GM12865 (cell line): ENCODE measurements around the gene ZNF215.
"Not testable (repeated sequence)": the region's sequence is repeated elsewhere in the genome, so short reads cannot be mapped to it uniquely, and the experiment has no call there.

Source experiments
- DNase-seq: peaks from one replicate; pipeline ENCODE4 v3.0.0; 2010; ENCODE audit warnings: low read depth
- H3K4me3 ChIP-seq: 2 replicates; pipeline ENCODE4 v1.5.1; 2011; ENCODE audit warnings: mild to moderate bottlenecking, low read depth, low read length, control low read depth
- TF ChIP-seq, protein P1 (sequence below): IDR thresholded peaks from 2 replicates; pipeline ENCODE4 v1.5.1; 2011; ENCODE audit warnings: low read length, control low read depth, low read depth, inconsistent platforms; ENCODE audit not compliant: insufficient read depth; ENCODE audit errors: missing control alignments

The ZNF215 gene

DNA sequence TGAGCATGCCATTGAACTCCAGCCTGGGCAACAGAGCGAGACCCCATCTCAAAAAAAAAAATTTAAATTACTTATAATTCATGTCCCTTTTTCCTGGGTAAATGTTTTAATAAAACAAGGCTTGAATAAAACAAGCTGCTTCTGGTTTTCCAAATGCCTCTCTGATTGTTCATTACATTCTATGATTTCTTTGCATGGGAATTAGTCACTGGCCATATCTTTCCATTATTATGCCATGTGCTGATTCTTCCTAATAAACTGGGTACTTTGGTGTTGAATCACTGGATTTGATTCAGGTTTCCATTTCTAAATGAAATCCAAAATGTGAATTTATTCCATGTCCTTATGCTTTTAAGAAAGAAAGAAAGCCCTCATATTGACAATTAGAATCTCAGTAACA is 42.6 kb downstream of the ZNF215 start:
- TF ChIP-seq, protein P1, sequence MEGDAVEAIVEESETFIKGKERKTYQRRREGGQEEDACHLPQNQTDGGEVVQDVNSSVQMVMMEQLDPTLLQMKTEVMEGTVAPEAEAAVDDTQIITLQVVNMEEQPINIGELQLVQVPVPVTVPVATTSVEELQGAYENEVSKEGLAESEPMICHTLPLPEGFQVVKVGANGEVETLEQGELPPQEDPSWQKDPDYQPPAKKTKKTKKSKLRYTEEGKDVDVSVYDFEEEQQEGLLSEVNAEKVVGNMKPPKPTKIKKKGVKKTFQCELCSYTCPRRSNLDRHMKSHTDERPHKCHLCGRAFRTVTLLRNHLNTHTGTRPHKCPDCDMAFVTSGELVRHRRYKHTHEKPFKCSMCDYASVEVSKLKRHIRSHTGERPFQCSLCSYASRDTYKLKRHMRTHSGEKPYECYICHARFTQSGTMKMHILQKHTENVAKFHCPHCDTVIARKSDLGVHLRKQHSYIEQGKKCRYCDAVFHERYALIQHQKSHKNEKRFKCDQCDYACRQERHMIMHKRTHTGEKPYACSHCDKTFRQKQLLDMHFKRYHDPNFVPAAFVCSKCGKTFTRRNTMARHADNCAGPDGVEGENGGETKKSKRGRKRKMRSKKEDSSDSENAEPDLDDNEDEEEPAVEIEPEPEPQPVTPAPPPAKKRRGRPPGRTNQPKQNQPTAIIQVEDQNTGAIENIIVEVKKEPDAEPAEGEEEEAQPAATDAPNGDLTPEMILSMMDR: no peak
- H3K4me3 ChIP-seq: no peak overlapping the region
- DNase-seq: no peak

DNA sequence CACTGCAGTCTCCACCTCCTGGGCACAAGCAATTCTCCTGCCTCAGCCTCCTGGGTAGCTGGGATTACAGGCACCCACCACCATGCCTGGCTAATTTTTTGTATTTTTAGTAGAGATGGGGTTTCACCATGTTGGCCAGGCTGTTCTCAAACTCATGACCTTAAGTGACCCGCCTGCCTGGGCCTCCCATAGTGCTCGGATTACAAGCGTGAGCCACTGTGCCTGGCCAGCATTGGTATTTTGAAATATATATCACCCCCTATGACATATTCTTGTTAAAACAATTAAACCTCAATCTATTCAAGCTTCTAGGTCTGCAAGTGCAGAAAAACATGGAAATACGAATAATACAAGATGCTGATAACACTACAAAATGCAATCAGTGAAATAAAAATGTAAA is 43.6 kb downstream of the ZNF215 start:
- H3K4me3 ChIP-seq, DNase-seq: not testable (repeated sequence)

DNA sequence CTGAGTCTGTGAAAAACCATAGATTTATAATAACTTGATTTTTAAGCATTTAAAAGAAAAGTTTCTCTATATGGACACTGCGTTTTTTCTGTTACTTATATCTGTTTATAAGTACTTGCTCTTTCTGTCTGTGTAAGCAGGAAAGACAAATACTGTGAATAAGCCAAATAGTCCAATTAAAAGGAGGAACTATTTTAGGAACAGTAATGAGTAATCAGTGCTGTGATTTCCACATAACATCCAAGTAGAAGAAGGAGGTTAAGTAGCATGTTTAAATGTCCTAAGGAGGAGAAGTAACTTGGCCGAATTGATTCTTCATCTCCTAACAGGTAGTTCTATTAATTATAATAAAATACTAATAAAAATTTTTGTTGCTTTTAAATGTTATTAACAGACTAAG is 53.1 kb downstream of the ZNF215 start:
- no peak overlapping the region for H3K4me3 ChIP-seq
- DNase-seq: no peak
- TF ChIP-seq, protein P1: no peak

DNA sequence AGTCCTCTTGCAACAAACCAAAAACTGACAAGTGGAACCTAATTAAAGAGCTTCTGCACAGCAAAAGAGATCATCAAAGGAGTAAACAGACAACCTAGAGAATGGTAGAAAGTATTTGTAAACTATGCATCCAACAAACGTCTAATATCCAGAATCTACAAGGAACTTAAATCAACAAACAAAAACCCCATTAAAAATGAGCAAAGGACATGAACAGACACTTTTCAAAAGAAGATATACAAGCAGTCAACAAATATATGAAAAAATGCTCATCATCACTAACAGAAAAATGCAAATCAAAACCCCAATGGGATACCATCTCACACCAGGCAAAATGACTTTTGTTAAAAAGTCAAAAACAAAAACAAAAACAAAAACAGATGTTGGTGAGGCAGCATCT is 60.3 kb downstream of the ZNF215 start:
- TF ChIP-seq, protein P1: no peak
- DNase-seq: no peak

DNA sequence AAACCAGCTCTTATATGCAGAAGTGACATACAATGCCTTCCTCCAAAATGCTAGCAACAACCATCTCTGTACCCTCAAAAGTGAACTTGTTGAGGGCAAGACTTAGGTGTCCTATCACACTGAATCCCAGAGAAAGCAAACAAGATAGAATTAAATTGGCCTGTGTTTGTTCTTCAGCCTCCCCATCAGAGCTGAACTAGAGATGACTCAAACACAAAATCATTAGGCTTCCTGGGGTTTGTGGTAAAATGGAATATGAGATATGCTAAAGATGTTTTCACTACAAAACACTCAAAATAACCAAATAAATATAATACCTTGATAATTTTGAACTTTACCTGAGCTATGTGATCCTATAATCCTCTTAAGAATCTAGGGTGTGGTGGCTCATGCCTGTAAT is 62.3 kb downstream of the ZNF215 start:
- DNase-seq: no peak
- TF ChIP-seq, protein P1: no peak
- H3K4me3 ChIP-seq: no peak overlapping the region

More for the DNA sequence above, 60.3 kb downstream of the ZNF215 start:
- H3K4me3 ChIP-seq: no peak overlapping the region

DNA sequence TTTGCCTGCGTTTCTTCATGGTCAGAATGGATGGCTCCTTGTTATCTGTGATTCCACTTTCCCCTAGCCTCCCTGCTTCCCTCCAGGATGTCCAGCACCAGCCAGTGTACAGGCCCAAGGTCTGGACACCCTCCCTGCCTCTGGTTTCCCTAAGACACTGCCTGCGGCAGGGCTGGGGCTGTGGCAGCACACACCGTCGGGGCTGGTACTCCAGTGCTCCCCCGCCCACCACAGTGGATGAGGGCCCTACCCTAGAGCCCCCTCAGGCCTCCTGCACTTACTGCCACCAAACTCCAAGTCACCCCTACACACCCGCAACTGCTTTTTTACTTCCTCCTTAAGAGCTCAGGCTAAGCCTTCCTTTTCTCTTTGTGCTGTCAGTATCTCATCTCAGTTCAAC is 65.0 kb downstream of the ZNF215 start:
- TF ChIP-seq, protein P1: no peak
- no peak for DNase-seq
- H3K4me3 ChIP-seq: no peak overlapping the region

DNA sequence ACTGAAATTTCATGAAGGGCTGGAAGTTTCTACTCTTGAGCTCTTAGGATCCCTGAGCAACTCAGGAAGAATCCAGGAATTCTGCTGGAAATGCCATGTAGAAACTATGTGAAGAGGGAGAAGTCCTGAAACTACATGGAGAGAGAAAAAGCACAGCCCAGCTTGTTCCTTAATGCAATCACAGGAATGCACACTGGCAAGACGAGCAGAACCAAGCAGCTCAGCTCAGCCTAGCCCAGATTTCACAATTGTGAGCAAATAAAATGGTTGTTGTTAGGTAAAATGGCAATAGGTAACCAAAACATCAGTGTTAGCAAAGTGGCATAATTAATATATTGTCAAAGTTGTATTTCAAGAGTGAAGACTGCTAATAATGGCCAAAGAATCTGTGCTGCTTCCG is 65.8 kb downstream of the ZNF215 start:
- TF ChIP-seq, protein P1: no peak
- DNase-seq: no peak
- no peak overlapping the region for H3K4me3 ChIP-seq
